ENCODE measurements around the gene KDM4E.

The KDM4E gene

DNA sequence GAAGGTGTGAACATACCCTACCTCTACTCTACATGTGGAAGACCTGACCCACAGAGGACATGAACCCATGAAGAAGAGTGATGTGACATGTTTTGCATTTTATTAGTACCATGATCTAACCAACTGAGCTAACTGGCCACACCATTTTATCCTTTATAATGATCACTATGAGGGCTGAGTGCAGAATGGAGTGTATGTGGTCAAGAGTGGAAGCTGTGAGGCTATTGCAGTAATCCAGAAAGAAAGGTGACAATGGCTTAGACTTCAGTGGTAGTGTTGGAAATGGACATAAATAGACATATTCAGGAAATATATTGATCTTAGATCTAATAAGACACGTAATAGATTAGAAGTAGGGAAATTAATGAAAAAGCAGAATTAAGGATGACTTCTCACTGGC lies 45.4 kb downstream of the KDM4E start:
- no peak for DNase-seq (ENCODE audit: low read depth in 1 of 2, low spot score in 1 of 2)
- Histone ChIP-seq H3K27me3 (ENCODE audit: insufficient read depth, poor library complexity, severe bottlenecking) (no peaks in the 10 kb centered on the region), H3K27ac (replicated peaks) (no peak overlapping the region), H3K4me3 (replicated peaks; ENCODE audit: insufficient read depth, low read length) (no peak overlapping the region)
- TF ChIP-seq, protein P1, sequence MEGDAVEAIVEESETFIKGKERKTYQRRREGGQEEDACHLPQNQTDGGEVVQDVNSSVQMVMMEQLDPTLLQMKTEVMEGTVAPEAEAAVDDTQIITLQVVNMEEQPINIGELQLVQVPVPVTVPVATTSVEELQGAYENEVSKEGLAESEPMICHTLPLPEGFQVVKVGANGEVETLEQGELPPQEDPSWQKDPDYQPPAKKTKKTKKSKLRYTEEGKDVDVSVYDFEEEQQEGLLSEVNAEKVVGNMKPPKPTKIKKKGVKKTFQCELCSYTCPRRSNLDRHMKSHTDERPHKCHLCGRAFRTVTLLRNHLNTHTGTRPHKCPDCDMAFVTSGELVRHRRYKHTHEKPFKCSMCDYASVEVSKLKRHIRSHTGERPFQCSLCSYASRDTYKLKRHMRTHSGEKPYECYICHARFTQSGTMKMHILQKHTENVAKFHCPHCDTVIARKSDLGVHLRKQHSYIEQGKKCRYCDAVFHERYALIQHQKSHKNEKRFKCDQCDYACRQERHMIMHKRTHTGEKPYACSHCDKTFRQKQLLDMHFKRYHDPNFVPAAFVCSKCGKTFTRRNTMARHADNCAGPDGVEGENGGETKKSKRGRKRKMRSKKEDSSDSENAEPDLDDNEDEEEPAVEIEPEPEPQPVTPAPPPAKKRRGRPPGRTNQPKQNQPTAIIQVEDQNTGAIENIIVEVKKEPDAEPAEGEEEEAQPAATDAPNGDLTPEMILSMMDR (IDR thresholded peaks at IDR 0.05; ENCODE audit: insufficient read depth, low read length): no peak
- TF ChIP-seq SPI1 (IDR thresholded peaks at IDR 0.05; ENCODE audit: borderline replicate concordance, low read depth) (no peak), POLR2AphosphoS5 (IDR thresholded peaks at IDR 0.05; ENCODE audit: low read depth) (no peak), GABPA (IDR thresholded peaks at IDR 0.05; ENCODE audit: low read depth) (no peak)
- TF ChIP-seq, protein P2, sequence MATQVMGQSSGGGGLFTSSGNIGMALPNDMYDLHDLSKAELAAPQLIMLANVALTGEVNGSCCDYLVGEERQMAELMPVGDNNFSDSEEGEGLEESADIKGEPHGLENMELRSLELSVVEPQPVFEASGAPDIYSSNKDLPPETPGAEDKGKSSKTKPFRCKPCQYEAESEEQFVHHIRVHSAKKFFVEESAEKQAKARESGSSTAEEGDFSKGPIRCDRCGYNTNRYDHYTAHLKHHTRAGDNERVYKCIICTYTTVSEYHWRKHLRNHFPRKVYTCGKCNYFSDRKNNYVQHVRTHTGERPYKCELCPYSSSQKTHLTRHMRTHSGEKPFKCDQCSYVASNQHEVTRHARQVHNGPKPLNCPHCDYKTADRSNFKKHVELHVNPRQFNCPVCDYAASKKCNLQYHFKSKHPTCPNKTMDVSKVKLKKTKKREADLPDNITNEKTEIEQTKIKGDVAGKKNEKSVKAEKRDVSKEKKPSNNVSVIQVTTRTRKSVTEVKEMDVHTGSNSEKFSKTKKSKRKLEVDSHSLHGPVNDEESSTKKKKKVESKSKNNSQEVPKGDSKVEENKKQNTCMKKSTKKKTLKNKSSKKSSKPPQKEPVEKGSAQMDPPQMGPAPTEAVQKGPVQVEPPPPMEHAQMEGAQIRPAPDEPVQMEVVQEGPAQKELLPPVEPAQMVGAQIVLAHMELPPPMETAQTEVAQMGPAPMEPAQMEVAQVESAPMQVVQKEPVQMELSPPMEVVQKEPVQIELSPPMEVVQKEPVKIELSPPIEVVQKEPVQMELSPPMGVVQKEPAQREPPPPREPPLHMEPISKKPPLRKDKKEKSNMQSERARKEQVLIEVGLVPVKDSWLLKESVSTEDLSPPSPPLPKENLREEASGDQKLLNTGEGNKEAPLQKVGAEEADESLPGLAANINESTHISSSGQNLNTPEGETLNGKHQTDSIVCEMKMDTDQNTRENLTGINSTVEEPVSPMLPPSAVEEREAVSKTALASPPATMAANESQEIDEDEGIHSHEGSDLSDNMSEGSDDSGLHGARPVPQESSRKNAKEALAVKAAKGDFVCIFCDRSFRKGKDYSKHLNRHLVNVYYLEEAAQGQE (IDR thresholded peaks at IDR 0.05; ENCODE audit: insufficient replicate concordance, low read depth): no peak

DNA sequence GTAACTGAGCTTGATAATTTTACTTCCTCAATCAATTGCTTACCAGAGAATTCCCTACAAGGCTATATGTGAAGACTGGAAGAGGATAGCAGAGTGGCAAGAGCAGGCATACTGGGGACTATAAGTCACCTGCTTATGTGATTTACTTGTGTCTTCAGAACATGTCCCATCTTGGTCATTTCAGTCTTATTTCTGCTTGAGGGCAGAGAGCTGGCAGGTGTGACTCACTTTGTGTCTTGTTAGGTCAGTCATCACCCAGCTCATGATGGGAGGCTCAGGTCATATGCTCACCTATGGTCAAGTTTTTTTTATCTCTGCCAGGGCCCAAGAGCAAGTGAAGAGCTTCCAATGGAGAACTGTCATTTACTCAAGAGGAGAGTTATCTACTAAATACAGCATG lies 47.9 kb downstream of the KDM4E start:
- Histone ChIP-seq H3K27me3 (ENCODE audit: insufficient read depth, poor library complexity, severe bottlenecking) (no peaks in the 10 kb centered on the region), H3K27ac (replicated peaks) (no peak overlapping the region), H3K4me3 (replicated peaks; ENCODE audit: insufficient read depth, low read length) (no peak overlapping the region)
- TF ChIP-seq, protein P2 (IDR thresholded peaks at IDR 0.05; ENCODE audit: insufficient replicate concordance, low read depth): no peak
- TF ChIP-seq GABPA (IDR thresholded peaks at IDR 0.05; ENCODE audit: low read depth): no peak
- no peak for TF ChIP-seq POLR2AphosphoS5 (IDR thresholded peaks at IDR 0.05; ENCODE audit: low read depth)
- TF ChIP-seq, protein P1 (IDR thresholded peaks at IDR 0.05; ENCODE audit: insufficient read depth, low read length): no peak
- no peak for TF ChIP-seq SPI1 (IDR thresholded peaks at IDR 0.05; ENCODE audit: borderline replicate concordance, low read depth)
- no peak for DNase-seq (ENCODE audit: low read depth in 1 of 2, low spot score in 1 of 2)

DNA sequence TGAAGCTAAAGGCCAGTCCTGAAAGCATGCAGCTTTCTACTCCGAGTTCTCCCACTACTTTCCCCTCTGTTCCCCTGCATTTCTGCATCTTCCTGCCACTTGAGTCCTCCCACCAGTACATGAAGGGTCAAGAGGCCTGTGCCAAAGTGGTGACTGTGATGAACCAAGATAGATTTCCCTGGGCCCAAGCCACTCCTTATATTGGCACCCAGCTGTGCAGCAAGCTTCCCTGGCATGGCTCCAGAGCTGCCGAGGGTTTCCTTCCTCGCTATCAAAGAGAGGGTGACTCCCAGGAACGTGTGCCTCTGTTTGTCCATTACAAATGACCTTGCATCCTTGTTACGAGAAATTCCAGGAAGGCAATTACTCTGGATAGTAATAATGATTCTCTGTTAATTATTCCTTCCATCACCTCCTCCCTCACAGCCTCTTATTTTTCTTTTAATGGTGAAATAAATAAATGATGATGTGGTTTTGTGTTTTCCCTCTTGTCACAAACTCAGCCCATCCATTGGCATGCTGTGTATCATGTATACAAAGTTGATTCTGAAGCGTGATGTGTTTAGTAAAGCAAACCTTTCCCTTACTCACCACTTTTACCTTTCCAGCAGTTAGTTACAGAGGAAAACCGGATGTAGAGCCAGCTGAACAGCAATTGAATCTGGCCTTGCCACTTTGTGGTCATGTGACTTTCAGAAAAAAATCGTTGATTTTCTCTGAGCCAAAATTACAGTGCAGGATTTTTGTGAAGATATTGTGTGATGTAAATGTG lies 49.9 kb downstream of the KDM4E start:
- TF ChIP-seq, protein P2 (IDR thresholded peaks at IDR 0.05; ENCODE audit: insufficient replicate concordance, low read depth): no peak
- TF ChIP-seq GABPA (IDR thresholded peaks at IDR 0.05; ENCODE audit: low read depth) (no peak), SPI1 (IDR thresholded peaks at IDR 0.05; ENCODE audit: borderline replicate concordance, low read depth) (no peak), POLR2AphosphoS5 (IDR thresholded peaks at IDR 0.05; ENCODE audit: low read depth) (no peak)
- TF ChIP-seq, protein P1 (IDR thresholded peaks at IDR 0.05; ENCODE audit: insufficient read depth, low read length): no peak
- H3K4me3 ChIP-seq (replicated peaks; ENCODE audit: insufficient read depth, low read length): no peak overlapping the region
- H3K27ac ChIP-seq (replicated peaks): no peak overlapping the region
- DNase-seq (ENCODE audit: low read depth in 1 of 2, low spot score in 1 of 2): no peak
- peaks cover 3% of the 10 kb centered on the region for H3K27me3 ChIP-seq (ENCODE audit: insufficient read depth, poor library complexity, severe bottlenecking)

Data from HL-60 (cell line).